Keratinocyte (primary cell): Measurements from ENCODE around the gene PAQR4.

Experiments
- EZH2 ChIP-seq: IDR thresholded peaks from one replicate; pipeline ENCODE4 v1.6.1; 2012; ENCODE audit warnings: inconsistent platforms, mild to moderate bottlenecking, low read length, moderate library complexity
- TF ChIP-seq, protein P1 (sequence below), 3 experiments: IDR thresholded peaks in 1 of 3; conservative IDR thresholded peaks in 1 of 3; optimal IDR thresholded peaks in 1 of 3; 2 replicates in 2 of 3; 3 replicates in 1 of 3; pipeline versions ENCODE3 to v1.5.1; 2011; ENCODE audit warnings: low read length in 3 of 3, mild to moderate bottlenecking in 3 of 3, moderate library complexity in 2 of 3, control low read depth in 1 of 3, inconsistent platforms in 1 of 3; ENCODE audit not compliant: insufficient read depth in 2 of 3; ENCODE audit errors: extremely low read depth in 1 of 3

DNA sequence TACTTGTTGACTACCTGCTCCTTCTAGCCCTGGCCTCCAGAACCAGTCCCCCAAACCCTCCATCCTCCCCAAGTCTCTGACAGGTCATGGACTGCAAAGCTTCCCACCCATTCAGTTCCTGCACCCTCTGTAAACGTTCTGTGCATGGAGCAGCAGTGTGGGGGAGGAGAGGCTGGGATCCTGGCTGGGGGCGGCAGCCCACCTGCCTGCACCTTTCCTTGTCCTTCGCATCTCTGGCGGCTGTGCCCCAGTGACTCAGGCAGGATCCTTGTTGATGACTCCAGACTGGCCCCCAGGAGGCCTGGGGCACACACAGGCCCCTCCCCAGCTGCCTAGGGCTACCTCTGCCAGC is 12.7 kb downstream of the PAQR4 start:
- TF ChIP-seq, protein P1, sequence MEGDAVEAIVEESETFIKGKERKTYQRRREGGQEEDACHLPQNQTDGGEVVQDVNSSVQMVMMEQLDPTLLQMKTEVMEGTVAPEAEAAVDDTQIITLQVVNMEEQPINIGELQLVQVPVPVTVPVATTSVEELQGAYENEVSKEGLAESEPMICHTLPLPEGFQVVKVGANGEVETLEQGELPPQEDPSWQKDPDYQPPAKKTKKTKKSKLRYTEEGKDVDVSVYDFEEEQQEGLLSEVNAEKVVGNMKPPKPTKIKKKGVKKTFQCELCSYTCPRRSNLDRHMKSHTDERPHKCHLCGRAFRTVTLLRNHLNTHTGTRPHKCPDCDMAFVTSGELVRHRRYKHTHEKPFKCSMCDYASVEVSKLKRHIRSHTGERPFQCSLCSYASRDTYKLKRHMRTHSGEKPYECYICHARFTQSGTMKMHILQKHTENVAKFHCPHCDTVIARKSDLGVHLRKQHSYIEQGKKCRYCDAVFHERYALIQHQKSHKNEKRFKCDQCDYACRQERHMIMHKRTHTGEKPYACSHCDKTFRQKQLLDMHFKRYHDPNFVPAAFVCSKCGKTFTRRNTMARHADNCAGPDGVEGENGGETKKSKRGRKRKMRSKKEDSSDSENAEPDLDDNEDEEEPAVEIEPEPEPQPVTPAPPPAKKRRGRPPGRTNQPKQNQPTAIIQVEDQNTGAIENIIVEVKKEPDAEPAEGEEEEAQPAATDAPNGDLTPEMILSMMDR (optimal IDR thresholded peaks at IDR 0.05 in 1 of 3, IDR thresholded peaks at IDR 0.05 in 1 of 3, conservative IDR thresholded peaks at IDR 0.05 in 1 of 3; ENCODE audit: extremely low read depth in 1 of 3, insufficient read depth in 2 of 3, low read length in 3 of 3) = no peak
- no peak for TF ChIP-seq EZH2
